Measurements from ENCODE around the gene GTF2A1L. TPM values are rescaled to one million over a fixed set of nuclear protein-coding genes. Genes with fewer than 3 reads are reported as not detected.

Gene GTF2A1L
- total and polyA plus RNA-seq, 9 donors: 2.1 to 13.8 (median 3.6) TPM; not detected in 3

DNA sequence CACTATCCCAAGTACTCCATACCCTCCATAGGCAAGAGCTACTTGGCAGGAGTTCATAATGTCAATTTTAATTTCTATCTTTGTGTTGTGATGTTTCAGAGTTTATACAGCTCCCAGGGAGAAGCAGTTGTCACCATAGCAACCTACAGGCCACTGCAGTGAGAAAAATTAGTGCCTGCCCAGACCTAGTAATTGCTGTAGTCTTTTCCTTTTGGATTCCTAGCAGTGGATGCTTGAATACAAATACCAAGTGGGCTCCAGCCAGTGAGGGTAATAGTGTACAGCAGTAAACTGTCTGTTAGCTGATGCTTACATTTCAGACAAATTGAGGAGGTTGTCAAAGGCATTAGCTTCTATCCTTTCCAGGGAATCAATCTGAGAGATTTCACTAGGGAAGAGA lies 111.2 kb downstream of the GTF2A1L start:
- no peak for DNase-seq
- Histone ChIP-seq H3K4me3 (no peak overlapping the region), H3K4me1 (ENCODE audit: insufficient read depth) (no peaks in the 10 kb centered on the region), H3K27ac (no peak overlapping the region), H3K27me3 (no peaks in the 10 kb centered on the region), H3K9me3 (no peaks in the 10 kb centered on the region), H3K36me3 (no peaks in the 10 kb centered on the region)
- intact Hi-C loops (cut with DNase I): no loop called here
- TF ChIP-seq EP300 (IDR thresholded peaks at IDR 0.05) (no peak), POLR2A (IDR thresholded peaks at IDR 0.05) (no peak), CTCF (IDR thresholded peaks at IDR 0.05) (no peak)

Small RNAs within 50 kb of the gene (small RNA-seq; reads per million reads assigned to genes)
- not detected for gene TPT1P11

Other genes starting within 250 kb of the GTF2A1L start
- gene PPP1R21, start 177.1 kb upstream of the GTF2A1L start, total RNA-seq: 10 to 100 TPM; 24.4 to 37.2 (median 30.6) TPM
- 10 to 100 TPM; 22.2 to 31.2 TPM for gene PPP1R21, start 177.1 kb upstream of the GTF2A1L start, polyA plus RNA-seq
- 10 to 100 TPM; 17.7 to 52.5 (median 38.0) TPM for gene STON1, start 87.7 kb upstream of the GTF2A1L start, total RNA-seq
- gene STON1, start 87.7 kb upstream of the GTF2A1L start, polyA plus RNA-seq: 10 to 100 TPM; 26.5 to 46.0 TPM
- gene LHCGR, start 137.9 kb downstream of the GTF2A1L start, total RNA-seq: 1 to 10 TPM in 5 of 7 donors, under 1 TPM in 2; 0.35 to 4.8 (median 1.7) TPM
- 10 to 100 TPM in 1 of 2 donors, 1 to 10 TPM in 1; 1.2 to 91.2 TPM for gene LHCGR, start 137.9 kb downstream of the GTF2A1L start, polyA plus RNA-seq